Tibial nerve (tissue), 4 donors: ENCODE measurements around the gene ABCA7. TPM values are rescaled to one million over a fixed set of nuclear protein-coding genes. Genes with fewer than 3 reads are reported as not detected.

Source experiments
- DNase-seq, 2 donors: peaks; one replicate each; pipeline ENCODE4 v3.0.0-alpha.2; 2019; ENCODE audit warnings: low spot score in 2 of 2
- H3K27ac ChIP-seq, 4 donors: fragments of 200-600 bp; sonication (generic) in 3 of 4; one replicate each; pipeline ENCODE4 v1.5.1; 2017 to 2019; ENCODE audit warnings: mild to moderate bottlenecking in 1 of 4
- H3K27me3 ChIP-seq, 2 donors: fragments of 200-600 bp; sonication (generic) in 1 of 2; one replicate each; pipeline versions ENCODE4 v1.5.1 to v1.6.0; 2017 to 2019
- H3K36me3 ChIP-seq, 3 donors: fragments of 200-600 bp; sonication (generic); one replicate each; pipeline ENCODE4 v1.5.1; 2018 to 2019
- H3K4me1 ChIP-seq, 4 donors: fragments of 200-600 bp; sonication (generic) in 3 of 4; one replicate each; pipeline ENCODE4 v1.5.1; 2017 to 2019
- H3K4me3 ChIP-seq, 4 donors: fragments of 200-600 bp; sonication (generic) in 3 of 4; one replicate each; pipeline ENCODE4 v1.5.1; 2017 to 2019; ENCODE audit warnings: mild to moderate bottlenecking in 1 of 4, moderate library complexity in 1 of 4
- H3K9me3 ChIP-seq, 4 donors: fragments of 200-600 bp; sonication (generic) in 3 of 4; one replicate each; pipeline ENCODE4 v1.5.1; 2017 to 2019
- EP300 ChIP-seq, 2 donors: sonication (generic); formaldehyde crosslinking; IDR thresholded peaks; one replicate each; pipeline ENCODE4 v1.6.1; 2017; ENCODE audit warnings: antibody characterized with exemption in 2 of 2, mild to moderate bottlenecking in 1 of 2
- POLR2A ChIP-seq, 2 donors: fragments of 450-650 bp; IDR thresholded peaks; one replicate each; pipeline ENCODE4 v1.6.1; 2017; ENCODE audit warnings: antibody characterized with exemption in 2 of 2, mild to moderate bottlenecking in 2 of 2, moderate library complexity in 2 of 2
- WGBS, 2 donors: methylation state at CpG; one replicate each; pipeline ENCODE4 v1.1.5; 2018; 5-methylcytosine and 5-hydroxymethylcytosine counted together
- total RNA-seq, 4 donors: library from RNA; depleted of rRNA; stranded (reverse); fragments of >200 nt; gene quantifications; one replicate each; pipeline ENCODE4 v1.1.0, GENCODE V29; 2016
- TF ChIP-seq, protein P1 (sequence below), 5 experiments: fragments of 200-600 bp in 3 of 5; fragments of 450-650 bp in 2 of 5; sonication (generic) in 3 of 5; IDR thresholded peaks; one replicate each; pipeline ENCODE4 v1.5.1; 2016 to 2019; ENCODE audit warnings: antibody characterized with exemption in 5 of 5, mild to moderate bottlenecking in 3 of 5, moderate library complexity in 2 of 5

Gene ABCA7
- total RNA-seq, 4 donors from 2014 or later: 9.6 to 25.8 (median 13.7) TPM

DNA sequence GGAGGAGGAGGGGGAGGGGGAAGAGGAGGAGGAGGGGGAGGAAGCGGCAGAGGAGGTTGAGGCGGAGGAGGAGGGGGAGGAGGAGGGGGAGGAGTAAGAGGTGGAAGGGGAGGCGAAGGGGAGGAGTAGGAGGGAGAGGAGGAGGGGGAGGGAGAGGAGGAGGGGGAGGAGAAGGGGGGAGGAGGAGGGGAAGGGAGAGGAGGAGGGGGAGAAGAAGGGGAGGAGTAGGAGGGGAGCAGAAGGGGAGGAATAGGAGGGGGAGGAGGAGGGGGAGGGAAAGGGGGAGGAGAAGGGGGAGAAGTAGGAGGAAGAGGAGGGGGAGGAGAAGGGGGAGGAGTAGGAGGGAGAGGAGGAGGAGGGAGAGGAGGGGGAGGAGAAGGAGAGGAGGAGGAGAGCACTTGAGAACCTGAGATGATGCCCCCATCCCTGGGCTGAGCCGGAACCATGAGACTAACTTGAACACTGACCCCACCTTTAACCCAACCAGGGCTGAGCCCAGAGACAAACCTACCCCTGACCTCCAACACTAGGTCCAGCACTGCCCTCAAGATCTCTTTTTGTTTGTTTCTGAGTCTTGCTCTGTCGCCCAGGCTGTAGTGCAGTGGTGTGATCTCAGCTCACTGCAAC lies 12.6 kb downstream of the ABCA7 start:
- no peak overlapping the region for H3K27ac ChIP-seq
- no peak overlapping the region for H3K4me3 ChIP-seq
- H3K36me3 ChIP-seq: peaks cover 0 to 32% (median 0%) of the 10 kb centered on the region in 3 donors
- TF ChIP-seq POLR2A (IDR thresholded peaks at IDR 0.05) (no peak), EP300 (IDR thresholded peaks at IDR 0.05) (no peak)
- TF ChIP-seq, protein P1, sequence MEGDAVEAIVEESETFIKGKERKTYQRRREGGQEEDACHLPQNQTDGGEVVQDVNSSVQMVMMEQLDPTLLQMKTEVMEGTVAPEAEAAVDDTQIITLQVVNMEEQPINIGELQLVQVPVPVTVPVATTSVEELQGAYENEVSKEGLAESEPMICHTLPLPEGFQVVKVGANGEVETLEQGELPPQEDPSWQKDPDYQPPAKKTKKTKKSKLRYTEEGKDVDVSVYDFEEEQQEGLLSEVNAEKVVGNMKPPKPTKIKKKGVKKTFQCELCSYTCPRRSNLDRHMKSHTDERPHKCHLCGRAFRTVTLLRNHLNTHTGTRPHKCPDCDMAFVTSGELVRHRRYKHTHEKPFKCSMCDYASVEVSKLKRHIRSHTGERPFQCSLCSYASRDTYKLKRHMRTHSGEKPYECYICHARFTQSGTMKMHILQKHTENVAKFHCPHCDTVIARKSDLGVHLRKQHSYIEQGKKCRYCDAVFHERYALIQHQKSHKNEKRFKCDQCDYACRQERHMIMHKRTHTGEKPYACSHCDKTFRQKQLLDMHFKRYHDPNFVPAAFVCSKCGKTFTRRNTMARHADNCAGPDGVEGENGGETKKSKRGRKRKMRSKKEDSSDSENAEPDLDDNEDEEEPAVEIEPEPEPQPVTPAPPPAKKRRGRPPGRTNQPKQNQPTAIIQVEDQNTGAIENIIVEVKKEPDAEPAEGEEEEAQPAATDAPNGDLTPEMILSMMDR (IDR thresholded peaks at IDR 0.05): no peak
- H3K9me3 ChIP-seq: peaks cover 0 to 30% (median 7%) of the 10 kb centered on the region in 4 donors
- H3K27me3 ChIP-seq: no peaks in the 10 kb centered on the region
- no peak for DNase-seq
- 63 to 75% methylated on average over 2 of the region's 5 CpGs for WGBS, 2 donors
- H3K4me1 ChIP-seq: no peaks in the 10 kb centered on the region

DNA sequence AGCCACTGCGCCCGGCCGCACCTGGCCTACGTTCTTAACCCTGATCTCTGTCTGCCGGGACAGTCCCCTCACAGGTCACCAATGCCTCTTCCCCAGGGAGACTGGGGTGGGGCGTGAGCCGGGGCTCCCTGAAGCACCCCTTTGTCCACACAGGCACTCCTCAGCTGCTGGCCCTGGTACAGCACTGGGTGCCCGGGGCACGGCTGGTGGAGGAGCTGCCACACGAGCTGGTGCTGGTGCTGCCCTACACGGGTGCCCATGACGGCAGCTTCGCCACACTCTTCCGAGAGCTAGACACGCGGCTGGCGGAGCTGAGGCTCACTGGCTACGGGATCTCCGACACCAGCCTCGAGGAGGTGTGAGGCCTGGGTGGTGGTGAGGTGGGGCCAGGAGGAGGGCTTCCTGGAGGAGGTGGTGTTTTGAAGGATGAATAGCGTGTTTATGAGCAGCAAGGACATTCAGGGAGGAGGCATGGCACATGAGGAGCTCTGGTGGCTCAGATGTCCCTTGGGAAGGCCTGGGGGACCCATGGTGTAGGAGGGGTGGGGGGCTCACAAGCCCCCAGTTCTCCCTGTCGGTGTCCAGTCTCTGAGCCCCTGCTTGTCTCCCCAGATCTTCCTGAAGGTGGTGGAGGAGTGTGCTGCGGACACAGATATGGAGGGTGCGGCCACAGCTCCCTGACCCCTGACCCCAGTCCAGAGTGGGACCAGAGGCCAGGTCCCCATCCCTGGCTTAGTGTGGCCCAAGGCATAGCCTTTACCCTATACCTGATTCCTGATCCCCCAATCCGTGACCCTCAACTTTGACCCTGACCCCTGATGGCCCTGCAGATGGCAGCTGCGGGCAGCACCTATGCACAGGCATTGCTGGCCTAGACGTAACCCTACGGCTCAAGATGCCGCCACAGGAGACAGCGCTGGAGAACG lies 13.5 kb downstream of the ABCA7 start:
- 84 to 89% methylated on average over 30 of the region's 31 CpGs for WGBS, 2 donors
- DNase-seq: no peak
- Histone ChIP-seq H3K9me3 (peaks cover 0 to 40% (median 14%) of the 10 kb centered on the region in 4 donors), H3K27me3 (no peaks in the 10 kb centered on the region), H3K4me1 (no peaks in the 10 kb centered on the region), H3K27ac (no peak overlapping the region), H3K36me3 (peaks cover 0 to 41% (median 0%) of the 10 kb centered on the region in 3 donors), H3K4me3 (no peak overlapping the region)
- TF ChIP-seq POLR2A (IDR thresholded peaks at IDR 0.05): no peak
- TF ChIP-seq EP300 (IDR thresholded peaks at IDR 0.05): no peak
- TF ChIP-seq, protein P1 (IDR thresholded peaks at IDR 0.05): no peak

DNA sequence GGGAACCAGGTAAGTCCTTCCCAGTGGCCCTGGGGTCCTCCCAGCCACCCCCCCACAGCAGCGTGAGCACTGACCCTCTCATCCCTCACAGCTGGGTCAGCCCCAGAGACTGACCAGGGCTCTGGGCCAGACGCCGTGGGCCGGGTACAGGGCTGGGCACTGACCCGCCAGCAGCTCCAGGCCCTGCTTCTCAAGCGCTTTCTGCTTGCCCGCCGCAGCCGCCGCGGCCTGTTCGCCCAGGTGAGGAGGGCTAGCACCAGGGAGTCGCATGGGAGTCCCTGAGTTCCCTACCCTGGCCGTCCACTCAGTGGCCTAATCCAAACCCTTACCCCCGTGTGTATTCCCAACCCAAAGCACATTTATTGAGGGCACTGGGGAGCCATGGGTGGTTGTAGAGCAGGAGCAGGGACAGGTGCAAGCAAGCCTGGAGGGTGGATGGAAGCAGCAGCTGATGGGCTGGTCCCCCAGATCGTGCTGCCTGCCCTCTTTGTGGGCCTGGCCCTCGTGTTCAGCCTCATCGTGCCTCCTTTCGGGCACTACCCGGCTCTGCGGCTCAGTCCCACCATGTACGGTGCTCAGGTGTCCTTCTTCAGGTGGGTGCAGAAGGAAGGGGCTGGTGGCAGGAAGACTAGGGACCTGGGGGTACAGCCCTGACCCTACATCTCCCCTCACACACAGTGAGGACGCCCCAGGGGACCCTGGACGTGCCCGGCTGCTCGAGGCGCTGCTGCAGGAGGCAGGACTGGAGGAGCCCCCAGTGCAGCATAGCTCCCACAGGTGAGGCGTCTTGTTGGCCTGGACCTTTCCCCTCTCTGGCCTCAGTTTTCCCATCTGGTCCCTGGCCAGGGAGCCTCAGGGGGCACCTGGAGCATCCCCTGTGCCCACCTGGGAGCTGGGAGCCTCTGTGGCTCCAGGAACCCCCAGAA lies 14.5 kb downstream of the ABCA7 start:
- no peak overlapping the region for H3K4me3 ChIP-seq
- TF ChIP-seq, protein P1 (IDR thresholded peaks at IDR 0.05): no peak
- TF ChIP-seq POLR2A (IDR thresholded peaks at IDR 0.05): no peak
- no peak for TF ChIP-seq EP300 (IDR thresholded peaks at IDR 0.05)
- H3K27ac ChIP-seq: no peak overlapping the region
- peaks cover 0 to 49% (median 15%) of the 10 kb centered on the region in 4 donors for H3K9me3 ChIP-seq
- no peak for DNase-seq
- 90 to 94% methylated on average over 18 to 28 of the region's 28 CpGs for WGBS, 2 donors
- peaks cover 0 to 48% (median 0%) of the 10 kb centered on the region in 3 donors for H3K36me3 ChIP-seq
- H3K4me1 ChIP-seq: no peaks in the 10 kb centered on the region
- no peaks in the 10 kb centered on the region for H3K27me3 ChIP-seq

- Histone ChIP-seq H3K4me1 (no peaks in the 10 kb centered on the region), H3K4me3 (no peak overlapping the region), H3K27me3 (no peaks in the 10 kb centered on the region), H3K9me3 (peaks cover 0 to 56% (median 15%) of the 10 kb centered on the region in 4 donors), H3K36me3 (peaks cover 0 to 52% (median 0%) of the 10 kb centered on the region in 3 donors), H3K27ac (no peak overlapping the region)
- DNase-seq: no peak
- 94 to 97% methylated on average over 6 to 14 of the region's 14 CpGs for WGBS, 2 donors
- no peak for TF ChIP-seq EP300 (IDR thresholded peaks at IDR 0.05)
- TF ChIP-seq POLR2A (IDR thresholded peaks at IDR 0.05): no peak
- TF ChIP-seq, protein P1 (IDR thresholded peaks at IDR 0.05): no peak
Observed at GRCh38 chr19:1055028-1055425, 15.1 kb downstream of the ABCA7 start.
